Esophagus squamous epithelium (tissue), 5 donors: Measurements from ENCODE around the gene KCNQ1. TPM values are rescaled to one million over a fixed set of nuclear protein-coding genes. Genes with fewer than 3 reads are reported as not detected.

Source experiments
- DNase-seq: peaks from one replicate; lab custom pipeline; 2025; lab: John Stamatoyannopoulos, UW
- H3K27ac ChIP-seq, 4 donors: fragments of 200-600 bp; sonication (generic); one replicate each; pipeline ENCODE4 v1.5.1; 2016 to 2019; ENCODE audit warnings: mild to moderate bottlenecking in 1 of 4
- H3K27me3 ChIP-seq, 4 donors: fragments of 200-600 bp; sonication (generic); 1 replicate in 3 of 4; 2 replicates in 1 of 4; pipeline versions ENCODE4 v1.5.1 to v1.6.0; 2017 to 2021; ENCODE audit warnings: antibody characterized with exemption in 1 of 4
- H3K36me3 ChIP-seq, 3 donors: fragments of 200-600 bp; sonication (generic); one replicate each; pipeline ENCODE4 v1.5.1; 2016 to 2019
- H3K4me1 ChIP-seq, 3 donors: fragments of 200-600 bp; sonication (generic); one replicate each; pipeline ENCODE4 v1.5.1; 2017 to 2019
- H3K4me3 ChIP-seq, 4 donors: fragments of 200-600 bp; sonication (generic); 1 replicate in 3 of 4; 2 replicates in 1 of 4; pipeline ENCODE4 v1.5.1; 2016 to 2019; ENCODE audit warnings: mild to moderate bottlenecking in 2 of 4, moderate library complexity in 1 of 4
- H3K9me3 ChIP-seq, 3 donors: fragments of 200-600 bp; sonication (generic); one replicate each; pipeline ENCODE4 v1.5.1; 2016 to 2019
- CTCF ChIP-seq, 6 experiments: fragments of 450-650 bp in 4 of 6; fragments of 200-600 bp in 2 of 6; sonication (generic) in 2 of 6; IDR thresholded peaks; one replicate each; pipeline ENCODE4 v1.5.1; 2016 to 2019; ENCODE audit warnings: antibody characterized with exemption in 6 of 6, mild to moderate bottlenecking in 4 of 6, moderate library complexity in 4 of 6
- POLR2A ChIP-seq, 4 donors: fragments of 450-650 bp; IDR thresholded peaks; one replicate each; pipeline ENCODE4 v1.6.1; 2017; ENCODE audit warnings: antibody characterized with exemption in 4 of 4, mild to moderate bottlenecking in 4 of 4, moderate library complexity in 3 of 4
- WGBS, 2 donors: methylation state at CpG; one replicate each; pipeline ENCODE4 v1.1.5; 2018; 5-methylcytosine and 5-hydroxymethylcytosine counted together
- intact Hi-C: fragments of 100-400 bp; cut with DNase I; formaldehyde crosslinking; loops from one replicate; pipeline ENCODE4 v1.15.0; 2022
- total RNA-seq, 4 donors: library from RNA; depleted of rRNA; stranded (reverse); fragments of >200 nt; gene quantifications; one replicate each; pipeline ENCODE4 v1.1.0, GENCODE V29; 2016
- donor health status: DM: yes; HTN: yes; CAD: no.

Gene KCNQ1
- total RNA-seq, 4 donors from 2014 or later, result 0.61 to 3.1 (median 0.72) TPM

GRCh38 chr11:2575591-2576051, 130.8 kb downstream of the KCNQ1 start:
- H3K36me3 ChIP-seq, result no peaks in the 10 kb centered on the region
- no peak overlapping the region for H3K4me3 ChIP-seq
- H3K9me3 ChIP-seq, result no peaks in the 10 kb centered on the region
- TF ChIP-seq CTCF (IDR thresholded peaks at IDR 0.05), result no peak
- no peak for TF ChIP-seq POLR2A (IDR thresholded peaks at IDR 0.05)
- DNase-seq, result no peak
- H3K4me1 ChIP-seq, result peaks cover 0 to 5% (median 0%) of the 10 kb centered on the region in 3 donors
- 97 to 100% methylated on average over 6 to 8 of the region's 17 CpGs for WGBS, 2 donors
- intact Hi-C loops, result no loop called here
- no peak overlapping the region for H3K27ac ChIP-seq
- no peaks in the 10 kb centered on the region for H3K27me3 ChIP-seq

- H3K36me3 ChIP-seq, result no peaks in the 10 kb centered on the region
- no peaks in the 10 kb centered on the region for H3K27me3 ChIP-seq
- H3K4me3 ChIP-seq, result no peak overlapping the region
- no peaks in the 10 kb centered on the region for H3K9me3 ChIP-seq
- H3K4me1 ChIP-seq, result peaks cover 0 to 5% (median 0%) of the 10 kb centered on the region in 3 donors
- intact Hi-C loops, result no loop called here
- WGBS, 2 donors, result 93% methylated on average over 6 to 7 of the region's 15 CpGs
- no peak for DNase-seq
- H3K27ac ChIP-seq, result no peak overlapping the region
- TF ChIP-seq CTCF (IDR thresholded peaks at IDR 0.05) (no peak), POLR2A (IDR thresholded peaks at IDR 0.05) (no peak)
Measured at GRCh38 chr11:2576111-2576510, 131.3 kb downstream of the KCNQ1 start.

DNA sequence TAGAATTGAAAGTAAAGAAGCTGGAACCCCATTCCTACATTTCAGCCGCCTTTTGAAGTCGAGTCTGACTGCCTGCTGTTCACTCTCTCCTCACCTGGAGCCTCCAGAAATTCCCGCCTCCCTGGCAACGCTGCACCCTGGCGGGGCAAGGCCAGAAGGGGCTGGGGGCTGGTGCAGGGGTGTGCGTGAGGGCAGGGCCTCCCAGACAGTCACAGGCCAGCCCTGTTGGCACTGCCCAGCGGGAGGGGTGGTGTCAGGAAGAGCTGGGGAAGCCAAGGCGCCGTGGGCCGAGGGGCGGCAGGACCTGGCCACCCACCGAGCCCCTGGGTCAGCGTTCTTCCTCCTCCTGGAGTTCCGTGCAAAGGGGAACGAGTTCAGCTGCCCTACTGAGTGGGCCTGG, 131.7 kb downstream of the KCNQ1 start:
- TF ChIP-seq POLR2A (IDR thresholded peaks at IDR 0.05), result no peak
- no peak for TF ChIP-seq CTCF (IDR thresholded peaks at IDR 0.05)
- Histone ChIP-seq H3K27ac (no peak overlapping the region), H3K4me3 (no peak overlapping the region), H3K36me3 (no peaks in the 10 kb centered on the region), H3K4me1 (peaks cover 0 to 5% (median 0%) of the 10 kb centered on the region in 3 donors), H3K27me3 (no peaks in the 10 kb centered on the region), H3K9me3 (no peaks in the 10 kb centered on the region)
- DNase-seq, result no peak
- 72 to 81% methylated on average over 6 to 7 of the region's 15 CpGs for WGBS, 2 donors
- intact Hi-C loops, result no loop called here

- peaks cover 0 to 5% (median 0%) of the 10 kb centered on the region in 3 donors for H3K4me1 ChIP-seq
- no peaks in the 10 kb centered on the region for H3K27me3 ChIP-seq
- no peak for DNase-seq
- H3K36me3 ChIP-seq, result no peaks in the 10 kb centered on the region
- H3K27ac ChIP-seq, result no peak overlapping the region
- H3K9me3 ChIP-seq, result no peaks in the 10 kb centered on the region
- H3K4me3 ChIP-seq, result no peak overlapping the region
- TF ChIP-seq POLR2A (IDR thresholded peaks at IDR 0.05) (no peak), CTCF (IDR thresholded peaks at IDR 0.05) (no peak)
- WGBS, 2 donors, result 79 to 91% methylated on average over 6 to 18 of the region's 33 CpGs
- intact Hi-C loops, result no loop called here
Measured at GRCh38 chr11:2577031-2577990, 132.5 kb downstream of the KCNQ1 start.
